ENCODE measurements around the gene SMIM3.

DNA sequence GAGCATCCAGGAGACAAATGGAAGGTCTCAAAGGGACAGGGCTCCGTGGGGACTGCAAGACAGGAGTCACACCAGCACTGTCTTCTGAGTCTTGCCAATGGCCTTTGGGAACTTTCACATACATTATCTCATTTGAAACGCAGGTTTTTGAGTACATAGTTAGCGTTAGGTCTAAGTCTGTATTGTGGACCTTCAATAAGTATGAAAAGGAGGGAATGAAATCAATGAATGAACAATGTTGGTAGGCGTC is 19.3 kb upstream of the SMIM3 start:
- TF ChIP-seq EZH2 (IDR thresholded peaks at IDR 0.05; ENCODE audit: low read length, missing control alignments): no peak
- TF ChIP-seq, protein P1, sequence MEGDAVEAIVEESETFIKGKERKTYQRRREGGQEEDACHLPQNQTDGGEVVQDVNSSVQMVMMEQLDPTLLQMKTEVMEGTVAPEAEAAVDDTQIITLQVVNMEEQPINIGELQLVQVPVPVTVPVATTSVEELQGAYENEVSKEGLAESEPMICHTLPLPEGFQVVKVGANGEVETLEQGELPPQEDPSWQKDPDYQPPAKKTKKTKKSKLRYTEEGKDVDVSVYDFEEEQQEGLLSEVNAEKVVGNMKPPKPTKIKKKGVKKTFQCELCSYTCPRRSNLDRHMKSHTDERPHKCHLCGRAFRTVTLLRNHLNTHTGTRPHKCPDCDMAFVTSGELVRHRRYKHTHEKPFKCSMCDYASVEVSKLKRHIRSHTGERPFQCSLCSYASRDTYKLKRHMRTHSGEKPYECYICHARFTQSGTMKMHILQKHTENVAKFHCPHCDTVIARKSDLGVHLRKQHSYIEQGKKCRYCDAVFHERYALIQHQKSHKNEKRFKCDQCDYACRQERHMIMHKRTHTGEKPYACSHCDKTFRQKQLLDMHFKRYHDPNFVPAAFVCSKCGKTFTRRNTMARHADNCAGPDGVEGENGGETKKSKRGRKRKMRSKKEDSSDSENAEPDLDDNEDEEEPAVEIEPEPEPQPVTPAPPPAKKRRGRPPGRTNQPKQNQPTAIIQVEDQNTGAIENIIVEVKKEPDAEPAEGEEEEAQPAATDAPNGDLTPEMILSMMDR (conservative IDR thresholded peaks at IDR 0.05 in 1 of 2, IDR thresholded peaks at IDR 0.05 in 1 of 2; ENCODE audit: low read depth in 1 of 2, low read length in 2 of 2): no peak

Measured in fibroblast of lung (primary cell).